AG10803 (cell line): ENCODE data around the gene DIAPH2.
A peak's percentile ranks its signal among the peaks of the same experiment; 100 is the strongest.

Experiments used
- DNase-seq: peaks from one replicate; pipeline ENCODE4 v3.0.0; 2010; ENCODE audit warnings: low read depth
- H3K4me3 ChIP-seq: 2 replicates; pipeline ENCODE4 v1.5.1; 2011; ENCODE audit warnings: mild to moderate bottlenecking, low read length, control low read depth
- CTCF ChIP-seq: conservative IDR thresholded peaks from 2 replicates; pipeline ENCODE4 v1.5.1; 2011; ENCODE audit warnings: mild to moderate bottlenecking, low read length, control low read depth, inconsistent platforms

DIAPH2 gene

GRCh38 chrX:97070346-97070745 lies 385.7 kb downstream of the DIAPH2 start:
- no peak for DNase-seq
- no peak overlapping the region for H3K4me3 ChIP-seq
- no peak for TF ChIP-seq CTCF

- no peak overlapping the region for H3K4me3 ChIP-seq
- peak; percentile 57 for DNase-seq
- TF ChIP-seq CTCF, result no peak
Observed at GRCh38 chrX:97074400-97074799, 389.8 kb downstream of the DIAPH2 start.

GRCh38 chrX:97089116-97089515 lies 404.5 kb downstream of the DIAPH2 start:
- DNase-seq, result no peak
- no peak overlapping the region for H3K4me3 ChIP-seq
- TF ChIP-seq CTCF, result no peak

GRCh38 chrX:97096385-97096784 lies 411.7 kb downstream of the DIAPH2 start:
- H3K4me3 ChIP-seq, result no peak overlapping the region
- no peak for TF ChIP-seq CTCF
- DNase-seq, result peak; percentile 0

GRCh38 chrX:97102938-97103337 lies 418.3 kb downstream of the DIAPH2 start:
- no peak overlapping the region for H3K4me3 ChIP-seq
- DNase-seq, result no peak

GRCh38 chrX:97109730-97110129 lies 425.1 kb downstream of the DIAPH2 start:
- H3K4me3 ChIP-seq, result no peak overlapping the region
- no peak for DNase-seq
- TF ChIP-seq CTCF, result no peak

More at GRCh38 chrX:97102938-97103337, 418.3 kb downstream of the DIAPH2 start:
- TF ChIP-seq CTCF, result no peak

- no peak for DNase-seq
- TF ChIP-seq CTCF, result no peak
- no peak overlapping the region for H3K4me3 ChIP-seq
Observed at GRCh38 chrX:97117572-97117971, 432.9 kb downstream of the DIAPH2 start.
